IMR-90 (cell line): ENCODE data around the gene SLC4A7. TPM values are rescaled to one million over a fixed set of nuclear protein-coding genes. Genes with fewer than 3 reads are reported as not detected.

Source experiments
- ATAC-seq: fragments of 200-7000 bp; cut with Tn5 transposase; 2 replicates; pipeline ENCODE4 v1.9.1; 2020; ENCODE audit warnings: low read depth, mild to moderate bottlenecking, moderate library complexity
- BruUV-seq: library from RNA; stranded (reverse); fragments of 400-500 nt; replicated peaks from 2 replicates; lab custom pipeline; 2021; lab: Mats Ljungman, UMichigan
- CTCF ChIA-PET: fragments of 300-600 bp; formaldehyde crosslinking; extraction: SDS; loops from one replicate; lab custom pipeline; 2021; ENCODE audit warnings: antibody characterized with exemption; lab: Yijun Ruan, JAX
- POLR2A ChIA-PET: fragments of 300-600 bp; sonication (Branson Sonifier 250); formaldehyde crosslinking; loops from one replicate; lab custom pipeline; 2022; ENCODE audit warnings: antibody characterized with exemption; ENCODE audit not compliant: unreplicated experiment; lab: Charles Lee
- DNase-seq: peaks from one replicate; pipeline ENCODE4 v3.0.0; 2013
- H2AFZ ChIP-seq: replicated peaks from 2 replicates; pipeline ENCODE3; 2013; ENCODE audit warnings: low read length, mild to moderate bottlenecking; ENCODE audit not compliant: poor library complexity
- H2AK5ac ChIP-seq: 2 replicates; pipeline ENCODE4 v1.6.1; 2013; ENCODE audit warnings: low read depth, low read length, inconsistent platforms
- H2AK9ac ChIP-seq: replicated peaks from 2 replicates; pipeline ENCODE3; 2013; ENCODE audit warnings: mild to moderate bottlenecking, low read depth, low read length, moderate library complexity; ENCODE audit not compliant: poor library complexity
- H2BK120ac ChIP-seq: 2 replicates; pipeline ENCODE4 v1.6.1; 2013; ENCODE audit warnings: low read depth, low read length, inconsistent platforms
- H2BK15ac ChIP-seq: 3 replicates; pipeline ENCODE4 v1.6.1; 2013; ENCODE audit warnings: low read depth, low read length, inconsistent platforms
- H2BK20ac ChIP-seq: 2 replicates; pipeline ENCODE4 v1.6.1; 2013; ENCODE audit warnings: low read depth, mild to moderate bottlenecking, inconsistent platforms, low read length, moderate library complexity
- H2BK5ac ChIP-seq: 2 replicates; pipeline ENCODE4 v1.6.1; 2013; ENCODE audit warnings: mild to moderate bottlenecking, low read depth, low read length, inconsistent platforms; ENCODE audit not compliant: poor library complexity, severe bottlenecking
- H3K14ac ChIP-seq: replicated peaks from 2 replicates; pipeline ENCODE4 v1.6.1; 2013; ENCODE audit warnings: low read depth, low read length, inconsistent platforms
- H3K18ac ChIP-seq: 2 replicates; pipeline ENCODE4 v1.6.1; 2013; ENCODE audit warnings: low read depth, low read length, control low read depth
- H3K23ac ChIP-seq: 2 replicates; pipeline ENCODE4 v1.6.1; 2013; ENCODE audit warnings: low read depth, low read length, inconsistent platforms
- H3K27ac ChIP-seq: 2 replicates; pipeline ENCODE4 v1.5.1; 2013; ENCODE audit warnings: mild to moderate bottlenecking, control low read depth, low read length; ENCODE audit not compliant: insufficient read depth
- H3K27me3 ChIP-seq: 2 replicates; pipeline ENCODE4 v1.6.1; 2013; ENCODE audit warnings: low read length; ENCODE audit not compliant: control insufficient read depth, insufficient read depth
- H3K36me3 ChIP-seq: 2 replicates; pipeline ENCODE4 v1.6.1; 2013; ENCODE audit warnings: low read length, mixed read lengths; ENCODE audit not compliant: control insufficient read depth, insufficient read depth
- H3K4ac ChIP-seq: 2 replicates; pipeline ENCODE4 v1.6.1; 2013; ENCODE audit warnings: low read depth, low read length, inconsistent platforms
- H3K4me1 ChIP-seq: 2 replicates; pipeline ENCODE4 v1.6.1; 2013; ENCODE audit warnings: low read length, mixed read lengths; ENCODE audit not compliant: control insufficient read depth, insufficient read depth
- H3K4me2 ChIP-seq: 2 replicates; pipeline ENCODE4 v1.6.1; 2013; ENCODE audit warnings: low read depth, mild to moderate bottlenecking, control low read depth, low read length, moderate library complexity
- H3K4me3 ChIP-seq: 2 replicates; pipeline ENCODE4 v1.5.1; 2013; ENCODE audit warnings: low read depth, mild to moderate bottlenecking, control low read depth, low read length, moderate library complexity; ENCODE audit not compliant: insufficient read depth
- H3K56ac ChIP-seq: 2 replicates; pipeline ENCODE4 v1.6.1; 2013; ENCODE audit warnings: low read length, inconsistent platforms; ENCODE audit not compliant: insufficient read depth; ENCODE audit errors: extremely low read depth
- H3K79me1 ChIP-seq, 2 experiments: 2 replicates each; pipeline ENCODE4 v1.6.1; 2013; ENCODE audit warnings: low read length in 2 of 2, inconsistent platforms in 1 of 2, low read depth in 1 of 2
- H3K9ac ChIP-seq: 2 replicates; pipeline ENCODE4 v1.6.1; 2013; ENCODE audit warnings: low read depth, low read length, control low read depth
- H3K9me1 ChIP-seq: 2 replicates; pipeline ENCODE4 v1.6.1; 2013; ENCODE audit warnings: low read length, inconsistent platforms; ENCODE audit not compliant: insufficient read depth
- H3K9me3 ChIP-seq: 2 replicates; pipeline ENCODE4 v1.6.1; 2013; ENCODE audit warnings: low read length; ENCODE audit not compliant: control insufficient read depth, insufficient read depth
- H4K20me1 ChIP-seq: 2 replicates; pipeline ENCODE4 v1.6.1; 2013; ENCODE audit warnings: low read length, inconsistent platforms; ENCODE audit not compliant: insufficient read depth
- H4K5ac ChIP-seq: 2 replicates; pipeline ENCODE4 v1.6.1; 2013; ENCODE audit warnings: mild to moderate bottlenecking, low read depth, low read length, control low read depth
- H4K8ac ChIP-seq, 2 experiments: 2 replicates each; pipeline ENCODE4 v1.6.1; 2013; ENCODE audit warnings: low read depth in 2 of 2, low read length in 2 of 2, control low read depth in 1 of 2, inconsistent platforms in 1 of 2
- H4K91ac ChIP-seq: 2 replicates; pipeline ENCODE4 v1.6.1; 2013; ENCODE audit warnings: low read depth, low read length, inconsistent platforms; ENCODE audit not compliant: insufficient read depth
- BHLHE40 ChIP-seq: fragments of 150-350 bp; IDR thresholded peaks from 2 replicates; pipeline ENCODE4 v1.6.1; 2016; ENCODE audit warnings: mild to moderate bottlenecking, low read depth, low read length
- CEBPB ChIP-seq: IDR thresholded peaks from 2 replicates; pipeline ENCODE4 v1.6.1; 2012; ENCODE audit warnings: low read depth, low read length, improper control_type of control experiment
- CHD1 ChIP-seq: IDR thresholded peaks from 2 replicates; pipeline ENCODE4 v1.6.1; 2012; ENCODE audit warnings: low read depth, low read length, improper control_type of control experiment
- ELK1 ChIP-seq: fragments of 150-350 bp; IDR thresholded peaks from 2 replicates; pipeline ENCODE4 v1.6.1; 2016; ENCODE audit warnings: low read depth, mild to moderate bottlenecking, low read length, moderate library complexity, borderline replicate concordance
- FOS ChIP-seq: fragments of 150-350 bp; IDR thresholded peaks from 2 replicates; pipeline ENCODE4 v1.6.1; 2016; ENCODE audit warnings: low read depth, low read length
- MXI1 ChIP-seq: IDR thresholded peaks from 2 replicates; pipeline ENCODE4 v1.6.1; 2012; ENCODE audit warnings: low read depth, mild to moderate bottlenecking, low read length, moderate library complexity, borderline replicate concordance
- NFE2L2 ChIP-seq: fragments of 150-350 bp; IDR thresholded peaks from 2 replicates; pipeline ENCODE4 v1.6.1; 2016; ENCODE audit warnings: low read depth, mild to moderate bottlenecking, low read length
- RCOR1 ChIP-seq: IDR thresholded peaks from 2 replicates; pipeline ENCODE4 v1.6.1; 2012; ENCODE audit warnings: mild to moderate bottlenecking, low read length, improper control_type of control experiment; ENCODE audit not compliant: insufficient replicate concordance
- RFX5 ChIP-seq: IDR thresholded peaks from 2 replicates; pipeline ENCODE4 v1.8.0; 2012; ENCODE audit warnings: low read depth, mild to moderate bottlenecking, low read length, moderate library complexity
- USF2 ChIP-seq: fragments of 150-350 bp; IDR thresholded peaks from 2 replicates; pipeline ENCODE4 v1.6.1; 2017; ENCODE audit warnings: mild to moderate bottlenecking, antibody characterized with exemption, low read length, low read depth
- WGBS, 2 experiments: methylation state at CpG; one replicate each; pipeline versions ENCODE4 v1.1.5 to v1.1.7; 2013; ENCODE audit warnings: missing lambda C conversion rate in 2 of 2; ENCODE audit not compliant: insufficient read length in 1 of 2; ENCODE audit errors: extremely low coverage in 2 of 2; 5-methylcytosine and 5-hydroxymethylcytosine counted together
- dilution Hi-C: fragments of 300-500 bp; cut with HindIII; formaldehyde crosslinking; loops from one replicate; pipeline ENCODE4 v1.14.3; 2018; ENCODE audit warnings: low sequenced_read_pairs; ENCODE audit not compliant: unreplicated experiment
- in situ Hi-C: fragments of 300-500 bp; cut with MboI; formaldehyde crosslinking; loops from 3 replicates; pipeline ENCODE4 v1.14.3; 2019; ENCODE audit warnings: low sequenced_read_pairs, inconsistent platforms, mixed read lengths
- intact Hi-C: fragments of 100-400 bp; cut with micrococcal nuclease; formaldehyde crosslinking; loops from 2 replicates; pipeline ENCODE4 v1.10.0; 2022
- polyA plus RNA-seq, 3 experiments: library from polyadenylated mRNA; depleted of rRNA; stranded (reverse); fragments of >200 nt; gene quantifications; 2 replicates each; pipeline ENCODE4 v1.2.3, GENCODE V29; 2012; ENCODE audit warnings: low replicate concordance in 1 of 3
- total RNA-seq: library from RNA; depleted of rRNA; stranded (reverse); fragments of >200 nt; gene quantifications from 2 replicates; pipeline ENCODE4 v1.2.3, GENCODE V29; 2012
- TF ChIP-seq, protein P1 (sequence below): conservative IDR thresholded peaks from 2 replicates; pipeline ENCODE4 v1.5.1; 2012; ENCODE audit warnings: mild to moderate bottlenecking, low read depth, low read length, improper control_type of control experiment

SLC4A7 gene
- total and polyA plus RNA-seq, 2 of the 4 experiments (the other 2 are of a cell fraction): 17.7 to 50.4 TPM

DNA sequence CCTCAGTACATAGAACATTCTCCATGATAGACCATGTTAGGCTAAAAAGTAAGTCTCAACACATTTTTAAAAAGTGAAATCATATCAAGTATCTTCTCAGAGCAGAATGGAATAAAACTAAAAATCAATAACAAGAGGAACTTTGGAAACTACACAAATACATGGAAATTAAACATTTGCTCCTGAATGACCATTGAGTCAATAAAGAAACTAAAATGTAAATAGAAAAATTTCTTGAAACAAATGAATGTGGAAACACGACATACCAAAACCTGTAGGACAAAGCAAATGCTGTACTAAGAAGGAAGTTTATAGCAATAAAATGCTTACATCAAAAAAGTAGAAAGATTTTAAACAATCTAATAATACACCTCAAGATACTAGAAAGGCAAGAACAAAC is 148.6 kb downstream of the SLC4A7 start:
- Histone ChIP-seq H2BK20ac (no peak overlapping the region), H3K27ac (no peak overlapping the region), H2BK120ac (no peak overlapping the region), H3K27me3 (no peaks in the 10 kb centered on the region), H3K18ac (no peak overlapping the region), H3K4ac (no peak overlapping the region), H4K91ac (no peak overlapping the region), H3K36me3 (no peaks in the 10 kb centered on the region; the same call in 1 of the 2 replicates), H2AK5ac (no peak overlapping the region), H4K5ac (no peak overlapping the region), H3K9me1 (peaks cover 5% of the 10 kb centered on the region; the same call in 1 of the 2 replicates), H3K56ac (no peak overlapping the region), H3K9ac (no peak overlapping the region), H3K4me1 (no peaks in the 10 kb centered on the region), H4K20me1 (no peaks in the 10 kb centered on the region), H2BK5ac (no peak overlapping the region), H2BK15ac (no peak overlapping the region), H4K8ac (no peak overlapping the region), H3K4me2 (no peak overlapping the region), H3K14ac (no peak overlapping the region), H2AFZ (no peak overlapping the region), H3K9me3 (no peaks in the 10 kb centered on the region), H2AK9ac (no peak overlapping the region), H3K23ac (no peak overlapping the region), H3K79me1 (no peaks in the 10 kb centered on the region), H3K4me3 (no peak overlapping the region)
- TF ChIP-seq NFE2L2 (no peak), ELK1 (no peak), MXI1 (no peak), USF2 (no peak), RCOR1 (no peak), FOS (no peak), CHD1 (no peak), CEBPB (no peak), BHLHE40 (no peak), RFX5 (no peak)
- TF ChIP-seq, protein P1, sequence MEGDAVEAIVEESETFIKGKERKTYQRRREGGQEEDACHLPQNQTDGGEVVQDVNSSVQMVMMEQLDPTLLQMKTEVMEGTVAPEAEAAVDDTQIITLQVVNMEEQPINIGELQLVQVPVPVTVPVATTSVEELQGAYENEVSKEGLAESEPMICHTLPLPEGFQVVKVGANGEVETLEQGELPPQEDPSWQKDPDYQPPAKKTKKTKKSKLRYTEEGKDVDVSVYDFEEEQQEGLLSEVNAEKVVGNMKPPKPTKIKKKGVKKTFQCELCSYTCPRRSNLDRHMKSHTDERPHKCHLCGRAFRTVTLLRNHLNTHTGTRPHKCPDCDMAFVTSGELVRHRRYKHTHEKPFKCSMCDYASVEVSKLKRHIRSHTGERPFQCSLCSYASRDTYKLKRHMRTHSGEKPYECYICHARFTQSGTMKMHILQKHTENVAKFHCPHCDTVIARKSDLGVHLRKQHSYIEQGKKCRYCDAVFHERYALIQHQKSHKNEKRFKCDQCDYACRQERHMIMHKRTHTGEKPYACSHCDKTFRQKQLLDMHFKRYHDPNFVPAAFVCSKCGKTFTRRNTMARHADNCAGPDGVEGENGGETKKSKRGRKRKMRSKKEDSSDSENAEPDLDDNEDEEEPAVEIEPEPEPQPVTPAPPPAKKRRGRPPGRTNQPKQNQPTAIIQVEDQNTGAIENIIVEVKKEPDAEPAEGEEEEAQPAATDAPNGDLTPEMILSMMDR: no peak
- no peak for ATAC-seq
- CTCF ChIA-PET: no interaction called here
- no TSS peak for BruUV-seq
- intact Hi-C loops (no loop called here), dilution Hi-C loops (no loop called here), in situ Hi-C loops (no loop called here)
- no CpG with 5 or more reads among the region's 1 CpG for WGBS, 2 experiments
- POLR2A ChIA-PET: no interaction called here
- no peak for DNase-seq
